ENCODE data around the gene SLC5A1.

- TF ChIP-seq KDM5A (IDR thresholded peaks at IDR 0.05) (no peak), MYC (IDR thresholded peaks at IDR 0.05; ENCODE audit: borderline replicate concordance, low read length) (no peak), HDAC2 (IDR thresholded peaks at IDR 0.05) (no peak), NPAS2 (CRISPR knock-in tag; IDR thresholded peaks at IDR 0.05; ENCODE audit: borderline replicate concordance) (no peak), CTCF (IDR thresholded peaks at IDR 0.05) (no peak)
Observed at GRCh38 chr22:32082331-32082730, 39.3 kb downstream of the SLC5A1 start.

Data from A549 (cell line).